HG03378 (cell line): ENCODE results near the gene PSMD8.
"Not testable (repeated sequence)": the region's sequence is repeated elsewhere in the genome, so short reads cannot be mapped to it uniquely, and the experiment has no call there.

Source experiments
- ATAC-seq: cut with Tn5 transposase; IDR thresholded peaks from one replicate; pipeline ENCODE4 v1.9.1; 2021; ENCODE audit warnings: mild to moderate bottlenecking, moderate library complexity; ENCODE audit not compliant: unreplicated experiment

PSMD8 gene

DNA sequence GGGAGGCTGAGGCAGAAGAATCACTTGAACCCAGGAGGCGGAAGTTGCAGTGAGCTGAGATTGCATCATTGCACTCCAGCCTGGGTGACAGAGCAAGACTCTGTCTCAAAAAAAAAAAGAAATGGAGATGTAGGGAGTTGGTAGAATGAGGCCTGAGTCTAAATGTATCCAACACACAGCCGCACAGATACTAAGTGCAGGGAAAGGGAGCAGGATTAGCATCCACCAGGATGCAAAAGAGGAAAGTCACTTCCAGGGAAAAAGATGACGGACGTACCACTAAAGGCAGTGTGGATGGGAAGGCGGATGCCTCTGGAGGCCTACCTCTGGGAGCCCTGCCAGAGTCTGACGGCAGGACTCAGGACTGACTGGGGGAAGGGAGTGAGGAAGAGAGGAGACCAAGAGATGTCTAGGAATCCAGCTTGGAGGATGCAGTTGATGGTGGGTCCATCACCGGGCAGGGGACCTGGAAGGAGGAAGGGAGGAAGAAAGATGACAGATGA lies 35.3 kb downstream of the PSMD8 start:
- ATAC-seq = no peak

GRCh38 chr19:38410407-38410806 lies 36.0 kb downstream of the PSMD8 start:
- not testable (repeated sequence) for ATAC-seq

GRCh38 chr19:38411041-38411712 lies 36.8 kb downstream of the PSMD8 start:
- no peak for ATAC-seq

DNA sequence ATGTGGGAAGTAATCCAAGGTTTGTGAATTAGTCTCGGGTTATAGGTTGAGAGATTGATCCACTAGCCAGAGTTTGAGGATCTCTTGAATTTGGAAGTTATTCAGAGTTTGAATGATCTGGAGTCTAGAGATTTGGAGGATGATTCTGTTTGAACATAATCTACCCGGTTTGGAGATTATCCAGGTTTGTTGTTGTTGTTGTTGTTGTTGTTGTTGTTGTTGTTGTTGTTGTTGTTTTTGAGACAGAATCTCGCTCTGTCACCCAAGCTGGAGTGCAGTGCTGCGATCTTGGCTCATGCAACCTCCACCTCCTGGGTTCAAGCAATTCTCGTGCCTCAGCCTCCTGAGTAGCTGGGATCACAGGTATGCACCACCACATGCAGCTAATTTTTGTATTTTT lies 37.5 kb downstream of the PSMD8 start:
- ATAC-seq = not testable (repeated sequence)

- ATAC-seq = no peak
These were observed 38.1 kb downstream of the PSMD8 start for GRCh38 chr19:38412491-38412890.

- ATAC-seq = no peak
These were observed 38.6 kb downstream of the PSMD8 start for GRCh38 chr19:38412961-38413360.

GRCh38 chr19:38413416-38413815 lies 39.0 kb downstream of the PSMD8 start:
- no peak for ATAC-seq

- no peak for ATAC-seq
These were observed 42.8 kb downstream of the PSMD8 start for GRCh38 chr19:38417146-38417543.

GRCh38 chr19:38417544-38418506 lies 43.5 kb downstream of the PSMD8 start:
- ATAC-seq = no peak

- ATAC-seq = no peak
These were observed 46.6 kb downstream of the PSMD8 start for GRCh38 chr19:38420935-38421334.

GRCh38 chr19:38421856-38422255 lies 47.5 kb downstream of the PSMD8 start:
- ATAC-seq = no peak

DNA sequence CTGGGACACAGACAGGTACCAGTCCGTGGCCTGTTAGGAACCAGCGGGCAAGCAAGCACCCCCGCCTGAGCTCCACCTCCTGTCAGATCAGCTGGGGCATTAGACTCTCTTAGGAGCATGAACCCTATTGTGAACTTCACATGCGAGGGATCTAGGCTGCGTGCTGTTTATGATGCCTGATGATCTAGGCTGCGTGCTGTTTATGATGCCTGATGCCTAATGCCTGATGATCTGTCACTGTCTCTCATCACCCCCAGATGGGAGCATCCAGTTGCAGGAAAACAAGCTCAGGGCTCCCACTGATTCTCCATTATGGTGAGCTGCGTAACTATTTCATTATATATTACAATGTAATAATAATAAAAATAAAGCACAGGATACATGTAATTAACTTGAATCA lies 48.1 kb downstream of the PSMD8 start:
- no peak for ATAC-seq

GRCh38 chr19:38424272-38424671 lies 49.9 kb downstream of the PSMD8 start:
- ATAC-seq = no peak

DNA sequence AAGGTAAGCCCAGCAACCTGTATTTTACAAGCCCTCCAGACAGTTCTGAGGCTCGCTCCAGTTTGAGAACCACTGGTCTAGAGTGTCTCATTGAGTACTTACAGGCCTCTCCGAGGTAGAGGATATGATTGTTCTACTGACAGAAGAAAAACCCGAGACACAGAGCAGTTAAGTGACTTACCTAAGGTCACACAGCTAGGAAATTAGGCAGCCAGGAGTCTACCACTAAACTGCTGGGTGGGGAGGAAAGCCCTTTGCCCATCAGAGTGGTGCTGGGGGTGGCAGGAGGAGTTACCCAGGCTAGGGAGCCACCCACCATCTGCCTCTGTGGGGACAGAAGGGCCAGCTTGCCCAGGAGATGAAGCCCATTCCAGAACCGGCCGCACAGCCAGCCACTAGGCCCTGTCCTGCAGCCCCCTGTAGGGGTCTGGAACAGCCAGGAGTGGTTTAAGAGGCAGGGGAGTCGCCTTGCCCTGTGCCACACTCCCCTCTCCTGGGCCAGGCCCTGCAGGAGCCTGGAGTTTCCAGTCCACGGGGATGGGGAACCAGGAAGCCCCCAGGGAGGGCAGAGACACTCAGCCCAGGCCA lies 50.9 kb downstream of the PSMD8 start:
- ATAC-seq = no peak

DNA sequence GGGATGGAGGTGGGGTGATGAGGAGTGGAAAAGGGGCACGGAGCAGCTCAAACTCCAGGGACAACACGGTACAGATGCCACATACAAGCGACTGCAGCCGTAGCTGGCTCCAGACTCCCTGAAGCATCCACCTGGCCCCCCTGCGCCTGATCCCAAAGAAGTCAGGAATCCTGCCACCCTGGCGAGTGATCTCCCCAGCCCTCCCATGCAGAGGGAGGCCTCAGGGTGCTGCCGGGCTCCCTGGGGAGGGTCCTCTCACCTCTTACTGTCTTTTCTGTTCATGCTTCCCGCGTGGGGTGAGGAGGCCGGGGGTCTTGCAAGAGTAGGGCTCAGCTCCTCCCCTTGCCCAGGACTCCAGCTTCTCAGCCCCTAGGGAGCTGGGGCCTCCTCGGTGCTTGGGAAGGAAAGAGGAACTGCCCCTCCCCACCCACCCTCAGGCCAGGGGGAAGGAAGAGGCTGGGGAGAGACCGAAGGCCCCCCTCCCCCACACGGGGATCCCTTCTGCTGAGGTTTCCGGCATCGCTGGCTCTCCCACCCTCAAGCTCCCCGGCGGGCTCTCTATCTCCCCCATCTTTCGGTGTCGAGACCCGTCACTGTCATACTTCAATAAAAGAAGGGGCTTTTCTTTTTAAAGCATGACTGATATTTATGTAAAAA lies 51.6 kb downstream of the PSMD8 start, which contains the start of gene RASGRP4:
TSS of gene RASGRP4 (minus strand) at position 410 of the 657 bp plus-strand sequence. CDS start at position 282, 128 bp downstream.
- ATAC-seq = no peak

- ATAC-seq = not testable (repeated sequence)
These were observed 52.8 kb downstream of the PSMD8 start for GRCh38 chr19:38427035-38427677.

DNA sequence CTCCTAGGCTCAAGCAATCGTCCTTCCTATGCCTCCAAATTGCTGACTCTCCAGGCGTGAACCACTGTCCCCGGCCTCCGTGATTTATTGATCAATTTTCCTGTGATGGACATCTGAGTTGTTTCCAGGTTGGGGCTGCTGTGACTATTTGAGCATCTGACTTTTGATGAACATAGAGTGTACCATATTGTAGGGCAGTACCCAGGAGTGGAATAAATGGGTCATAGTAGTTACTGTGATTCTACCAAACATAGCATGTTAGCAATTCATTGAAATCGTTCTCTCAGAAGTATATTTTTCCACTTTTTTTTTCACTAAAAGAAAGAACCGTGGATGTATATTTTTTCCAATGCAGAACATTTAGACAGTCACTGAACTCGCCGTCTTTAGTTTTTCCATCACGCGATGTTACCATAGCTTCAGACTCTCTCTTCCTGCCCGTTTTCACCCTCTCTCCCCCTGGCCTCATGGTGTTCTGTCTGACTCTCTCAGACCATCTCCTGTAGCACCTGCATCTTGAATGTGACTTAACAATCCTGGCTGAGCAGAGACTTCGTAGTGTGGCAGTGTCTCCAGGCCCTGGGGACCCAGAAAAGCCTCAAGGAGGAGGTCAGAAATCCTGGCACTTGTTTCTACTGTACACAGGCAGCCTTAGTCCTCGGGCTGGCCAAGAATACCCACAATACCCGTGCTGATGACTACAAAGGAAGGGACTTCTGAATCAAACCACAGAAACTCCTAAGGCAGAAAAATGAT lies 54.9 kb downstream of the PSMD8 start:
- no peak for ATAC-seq

- no peak for ATAC-seq
These were observed 55.4 kb downstream of the PSMD8 start for GRCh38 chr19:38429811-38430156.

- ATAC-seq = no peak
These were observed 56.6 kb downstream of the PSMD8 start for GRCh38 chr19:38430931-38431330.

GRCh38 chr19:38433268-38433733 lies 58.9 kb downstream of the PSMD8 start, which contains the start of gene RYR1:
RYR1 (plus strand) TSS chr19:38433691; CDS start chr19:38433830, 139 bp downstream.
- ATAC-seq = no peak
